Activated naive CD8-positive, alpha-beta T cell treated with anti-CD3 and anti-CD28 coated beads, Interleukin-2, amount 10 ng/mL, durations not matched to agents 7 days and 5 days (primary cell): ENCODE data around the gene OBP2A. TPM values are rescaled to one million over a fixed set of nuclear protein-coding genes. Genes with fewer than 3 reads are reported as not detected.
"Not testable (repeated sequence)": the region's sequence is repeated elsewhere in the genome, so short reads cannot be mapped to it uniquely, and the experiment has no call there.

ENCODE experiments used
- ATAC-seq: fragments of 150-1000 bp; cut with Tn5 transposase; one replicate; pipeline ENCODE4 v1.10.0; 2021; ENCODE audit warnings: low read depth, moderate library complexity
- POLR2A ChIA-PET: fragments of 350-600 bp; sonication (Branson Sonifier 250); formaldehyde crosslinking; loops from one replicate; lab custom pipeline; 2021; ENCODE audit warnings: antibody characterized with exemption; lab: Charles Lee
- DNase-seq: peaks from one replicate; pipeline ENCODE4 v3.0.0; 2021
- H3K27ac Mint-ChIP-seq: one replicate; pipeline ENCODE4 v1.8.0; 2022; ENCODE audit warnings: mild to moderate bottlenecking, mixed read lengths
- H3K27me3 Mint-ChIP-seq: one replicate; pipeline ENCODE4 v1.8.0; 2022; ENCODE audit warnings: mild to moderate bottlenecking, moderate library complexity, mixed read lengths
- H3K36me3 Mint-ChIP-seq: one replicate; pipeline ENCODE4 v1.8.0; 2021; ENCODE audit warnings: mild to moderate bottlenecking, mixed read lengths
- H3K4me1 Mint-ChIP-seq: one replicate; pipeline ENCODE4 v1.8.0; 2021; ENCODE audit warnings: mixed read lengths
- H3K4me3 Mint-ChIP-seq: one replicate; pipeline ENCODE4 v1.8.0; 2022; ENCODE audit warnings: mild to moderate bottlenecking, moderate library complexity, mixed read lengths
- H3K9me3 Mint-ChIP-seq: one replicate; pipeline ENCODE4 v1.8.0; 2021; ENCODE audit warnings: mixed read lengths
- total RNA-seq, 2 experiments: library from RNA; stranded (reverse); gene quantifications; one replicate each; pipeline ENCODE4 v1.2.3, GENCODE V29; 2021

Gene OBP2A
- total RNA-seq = not detected

GRCh38 chr9:135545646-135546176 lies at the start of gene OBP2A:
TSS of gene OBP2A (plus strand) at chr9:135546126. CDS start at chr9:135546181, 55 bp downstream.
- H3K27me3 Mint-ChIP-seq = peaks cover 23% of the 10 kb centered on the region
- ATAC-seq, H3K36me3 Mint-ChIP-seq, POLR2A ChIA-PET, H3K9me3 Mint-ChIP-seq, H3K4me3 Mint-ChIP-seq, DNase-seq, H3K4me1 Mint-ChIP-seq, H3K27ac Mint-ChIP-seq: not testable (repeated sequence)

GRCh38 chr9:135498381-135499126 lies 47.4 kb upstream of the OBP2A start:
- Mint-ChIP-seq H3K9me3 (no peaks in the 10 kb centered on the region), H3K27ac (no peak overlapping the region), H3K27me3 (no peaks in the 10 kb centered on the region), H3K4me1 (peaks cover 4% of the 10 kb centered on the region), H3K36me3 (no peaks in the 10 kb centered on the region), H3K4me3 (no peak overlapping the region)
- no peak for ATAC-seq
- DNase-seq = peak; percentile 7
- POLR2A ChIA-PET = no interaction called here

GRCh38 chr9:135499326-135500070 lies 46.4 kb upstream of the OBP2A start:
- POLR2A ChIA-PET = no interaction called here
- peak; percentile 86 for DNase-seq
- no peaks in the 10 kb centered on the region for H3K27me3 Mint-ChIP-seq

GRCh38 chr9:135500071-135500524 lies 45.8 kb upstream of the OBP2A start:
- POLR2A ChIA-PET = no interaction called here
- H3K27ac Mint-ChIP-seq = peak overlapping the region; percentile 90

More at GRCh38 chr9:135499326-135500070, 46.4 kb upstream of the OBP2A start:
- H3K4me1 Mint-ChIP-seq = peaks cover 4% of the 10 kb centered on the region
- H3K9me3 Mint-ChIP-seq = no peaks in the 10 kb centered on the region
- H3K4me3 Mint-ChIP-seq = peak overlapping the region; percentile 71
- H3K36me3 Mint-ChIP-seq = no peaks in the 10 kb centered on the region
- peak; percentile 25 for ATAC-seq
- H3K27ac Mint-ChIP-seq = no peak overlapping the region

GRCh38 chr9:135500525-135501260 lies 45.2 kb upstream of the OBP2A start, which contains the start of gene MRPS2:
TSS of gene MRPS2 (plus strand) at chr9:135500682. CDS start at chr9:135500711, 29 bp downstream.
- peak within 1 kb of the TSS; percentile 90 for H3K27ac Mint-ChIP-seq

More at GRCh38 chr9:135500071-135500524, 45.8 kb upstream of the OBP2A start:
- DNase-seq (no peak), ATAC-seq (peak; percentile 4)
- no peaks in the 10 kb centered on the region for H3K9me3 Mint-ChIP-seq
- H3K36me3 Mint-ChIP-seq = peaks cover under 1% of the 10 kb centered on the region
- peak overlapping the region; percentile 95 for H3K4me3 Mint-ChIP-seq
- no peaks in the 10 kb centered on the region for H3K27me3 Mint-ChIP-seq
- H3K4me1 Mint-ChIP-seq = peaks cover 4% of the 10 kb centered on the region

GRCh38 chr9:135501261-135502167 lies 44.4 kb upstream of the OBP2A start:
- Mint-ChIP-seq H3K4me1 (peaks cover 4% of the 10 kb centered on the region), H3K36me3 (peaks cover 1% of the 10 kb centered on the region), H3K4me3 (peak overlapping the region; percentile 95), H3K27ac (peak overlapping the region; percentile 64), H3K27me3 (no peaks in the 10 kb centered on the region), H3K9me3 (no peaks in the 10 kb centered on the region)
- DNase-seq (peak; percentile 27), ATAC-seq (no peak)
- POLR2A ChIA-PET = no interaction called here

More at GRCh38 chr9:135500525-135501260, 45.2 kb upstream of the OBP2A start, which contains the start of gene MRPS2:
- peak; percentile 94 for ATAC-seq
- Mint-ChIP-seq H3K4me3 (peak within 1 kb of the TSS; percentile 95), H3K4me1 (peaks cover 4% of the 10 kb centered on the region), H3K27me3 (no peaks in the 10 kb centered on the region), H3K9me3 (no peaks in the 10 kb centered on the region), H3K36me3 (peaks cover 1% of the 10 kb centered on the region)
- POLR2A ChIA-PET = no interaction called here
- peak; percentile 91 for DNase-seq

- peaks cover 1% of the 10 kb centered on the region for H3K36me3 Mint-ChIP-seq
- ATAC-seq (no peak), DNase-seq (peak; percentile 9)
- no peak overlapping the region for H3K27ac Mint-ChIP-seq
- peaks cover 4% of the 10 kb centered on the region for H3K4me1 Mint-ChIP-seq
- no peaks in the 10 kb centered on the region for H3K27me3 Mint-ChIP-seq
- H3K9me3 Mint-ChIP-seq = no peaks in the 10 kb centered on the region
- peak overlapping the region; percentile 95 for H3K4me3 Mint-ChIP-seq
- POLR2A ChIA-PET = no interaction called here
Observed at GRCh38 chr9:135502168-135502872, 43.6 kb upstream of the OBP2A start.

- POLR2A ChIA-PET = no interaction called here
- Mint-ChIP-seq H3K27me3 (no peaks in the 10 kb centered on the region), H3K27ac (no peak overlapping the region), H3K4me3 (no peak overlapping the region), H3K4me1 (peaks cover 4% of the 10 kb centered on the region), H3K9me3 (no peaks in the 10 kb centered on the region), H3K36me3 (peaks cover 1% of the 10 kb centered on the region)
- no peak for DNase-seq
- ATAC-seq = no peak
Observed at GRCh38 chr9:135502873-135503321, 43.0 kb upstream of the OBP2A start.

- no peaks in the 10 kb centered on the region for H3K27me3 Mint-ChIP-seq
- POLR2A ChIA-PET = no interaction called here
- ATAC-seq = no peak
- H3K4me1 Mint-ChIP-seq = peaks cover 4% of the 10 kb centered on the region
- H3K4me3 Mint-ChIP-seq = no peak overlapping the region
- no peaks in the 10 kb centered on the region for H3K9me3 Mint-ChIP-seq
- no peak for DNase-seq
- peaks cover 1% of the 10 kb centered on the region for H3K36me3 Mint-ChIP-seq
- no peak overlapping the region for H3K27ac Mint-ChIP-seq
Observed at GRCh38 chr9:135503371-135504261, 42.3 kb upstream of the OBP2A start.

GRCh38 chr9:135504262-135505243 lies 41.4 kb upstream of the OBP2A start:
- H3K4me1 Mint-ChIP-seq = peaks cover 4% of the 10 kb centered on the region
- DNase-seq (peak; percentile 60), ATAC-seq (no peak)
- no peak overlapping the region for H3K4me3 Mint-ChIP-seq
- no peak overlapping the region for H3K27ac Mint-ChIP-seq
- H3K27me3 Mint-ChIP-seq = peaks cover 4% of the 10 kb centered on the region
- H3K9me3 Mint-ChIP-seq = no peaks in the 10 kb centered on the region
- POLR2A ChIA-PET = no interaction called here
- H3K36me3 Mint-ChIP-seq = peaks cover 1% of the 10 kb centered on the region
